Measurements from ENCODE around the gene ART3. TPM values are rescaled to one million over a fixed set of nuclear protein-coding genes. Genes with fewer than 3 reads are reported as not detected.

The ART3 gene
- total RNA-seq, 2 experiments from 2014 or later = not detected

- ATAC-seq (ENCODE audit: poor library complexity) (peak; percentile 80), DNase-seq (peak; percentile 44 to 82 (median 60))
- no peaks in the 10 kb centered on the region for H3K4me1 Mint-ChIP-seq (ENCODE audit: low read depth)
- CTCF ChIA-PET = no interaction called here
- no peaks in the 10 kb centered on the region for H3K36me3 ChIP-seq (ENCODE audit: insufficient read depth, low read length)
- H3K27me3 Mint-ChIP-seq = no peaks in the 10 kb centered on the region
- H3K9me3 Mint-ChIP-seq = no peaks in the 10 kb centered on the region
- H3K4me1 ChIP-seq (ENCODE audit: insufficient read depth, low read length) = no peaks in the 10 kb centered on the region
- no peak overlapping the region for H3K27ac Mint-ChIP-seq
- intact Hi-C loops (cut with DNase I, micrococcal nuclease) = loop anchor here (1.0 to 5.0 kb wide), 5 partner anchors 72 to 171 kb away; no protein-coding TSS in a partner anchor
- H3K36me3 Mint-ChIP-seq (ENCODE audit: low read depth) = no peaks in the 10 kb centered on the region
- no peaks in the 10 kb centered on the region for H3K9me3 ChIP-seq (ENCODE audit: control insufficient read depth in 1 of 2, insufficient read depth in 1 of 2, low read length in 2 of 2)
- TF ChIP-seq, protein P1, sequence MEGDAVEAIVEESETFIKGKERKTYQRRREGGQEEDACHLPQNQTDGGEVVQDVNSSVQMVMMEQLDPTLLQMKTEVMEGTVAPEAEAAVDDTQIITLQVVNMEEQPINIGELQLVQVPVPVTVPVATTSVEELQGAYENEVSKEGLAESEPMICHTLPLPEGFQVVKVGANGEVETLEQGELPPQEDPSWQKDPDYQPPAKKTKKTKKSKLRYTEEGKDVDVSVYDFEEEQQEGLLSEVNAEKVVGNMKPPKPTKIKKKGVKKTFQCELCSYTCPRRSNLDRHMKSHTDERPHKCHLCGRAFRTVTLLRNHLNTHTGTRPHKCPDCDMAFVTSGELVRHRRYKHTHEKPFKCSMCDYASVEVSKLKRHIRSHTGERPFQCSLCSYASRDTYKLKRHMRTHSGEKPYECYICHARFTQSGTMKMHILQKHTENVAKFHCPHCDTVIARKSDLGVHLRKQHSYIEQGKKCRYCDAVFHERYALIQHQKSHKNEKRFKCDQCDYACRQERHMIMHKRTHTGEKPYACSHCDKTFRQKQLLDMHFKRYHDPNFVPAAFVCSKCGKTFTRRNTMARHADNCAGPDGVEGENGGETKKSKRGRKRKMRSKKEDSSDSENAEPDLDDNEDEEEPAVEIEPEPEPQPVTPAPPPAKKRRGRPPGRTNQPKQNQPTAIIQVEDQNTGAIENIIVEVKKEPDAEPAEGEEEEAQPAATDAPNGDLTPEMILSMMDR (IDR thresholded peaks at IDR 0.05) = peak; percentile 90
- H3K4me3 Mint-ChIP-seq = no peak overlapping the region
- H3K4me3 ChIP-seq (ENCODE audit: low read length) = no peak overlapping the region
- no peak overlapping the region for H3K27ac ChIP-seq (ENCODE audit: low read depth in 1 of 2, low read length in 2 of 2)
- no peaks in the 10 kb centered on the region for H3K27me3 ChIP-seq (ENCODE audit: control insufficient read depth in 1 of 2, insufficient read depth in 2 of 2, low read length in 2 of 2)
- POLR2A ChIA-PET = no interaction called here
Observed at GRCh38 chr4:76067652-76068286, 6.7 kb upstream of the ART3 start.

- Histone ChIP-seq H3K27me3 (ENCODE audit: control insufficient read depth in 1 of 2, insufficient read depth in 2 of 2, low read length in 2 of 2) (no peaks in the 10 kb centered on the region), H3K9me3 (ENCODE audit: control insufficient read depth in 1 of 2, insufficient read depth in 1 of 2, low read length in 2 of 2) (no peaks in the 10 kb centered on the region), H3K4me1 (ENCODE audit: insufficient read depth, low read length) (no peaks in the 10 kb centered on the region), H3K4me3 (ENCODE audit: low read length) (no peak overlapping the region), H3K27ac (ENCODE audit: low read depth in 1 of 2, low read length in 2 of 2) (no peak overlapping the region), H3K36me3 (ENCODE audit: insufficient read depth, low read length) (no peaks in the 10 kb centered on the region)
- Mint-ChIP-seq H3K36me3 (ENCODE audit: low read depth) (no peaks in the 10 kb centered on the region), H3K4me1 (ENCODE audit: low read depth) (no peaks in the 10 kb centered on the region), H3K4me3 (no peak overlapping the region), H3K9me3 (no peaks in the 10 kb centered on the region), H3K27me3 (no peaks in the 10 kb centered on the region), H3K27ac (no peak overlapping the region)
- ATAC-seq (ENCODE audit: poor library complexity) = no peak
- CTCF ChIA-PET = no interaction called here
- POLR2A ChIA-PET = no interaction called here
- TF ChIP-seq, protein P1 (IDR thresholded peaks at IDR 0.05) = no peak
- intact Hi-C loops (cut with DNase I, micrococcal nuclease) = no loop called here
- no peak for DNase-seq
Observed at GRCh38 chr4:76072760-76073159, 1.7 kb upstream of the ART3 start.

GRCh38 chr4:76074993-76075600 lies 588 bp downstream of the ART3 start:
- intact Hi-C loops (cut with DNase I, micrococcal nuclease) = no loop called here
- TF ChIP-seq, protein P1 (IDR thresholded peaks at IDR 0.05) = no peak
- POLR2A ChIA-PET = no interaction called here

More at GRCh38 chr4:76074993-76075600, 588 bp downstream of the ART3 start:
- Histone ChIP-seq H3K36me3 (ENCODE audit: insufficient read depth, low read length) (no peaks in the 10 kb centered on the region), H3K27me3 (ENCODE audit: control insufficient read depth in 1 of 2, insufficient read depth in 2 of 2, low read length in 2 of 2) (no peaks in the 10 kb centered on the region), H3K4me3 (ENCODE audit: low read length) (no peak overlapping the region), H3K27ac (ENCODE audit: low read depth in 1 of 2, low read length in 2 of 2) (no peak overlapping the region), H3K9me3 (ENCODE audit: control insufficient read depth in 1 of 2, insufficient read depth in 1 of 2, low read length in 2 of 2) (no peaks in the 10 kb centered on the region), H3K4me1 (ENCODE audit: insufficient read depth, low read length) (no peaks in the 10 kb centered on the region)
- DNase-seq = no peak
- H3K4me3 Mint-ChIP-seq = no peak overlapping the region
- H3K36me3 Mint-ChIP-seq (ENCODE audit: low read depth) = no peaks in the 10 kb centered on the region
- H3K27me3 Mint-ChIP-seq = no peaks in the 10 kb centered on the region
- ATAC-seq (ENCODE audit: poor library complexity) = no peak
- H3K9me3 Mint-ChIP-seq = no peaks in the 10 kb centered on the region
- CTCF ChIA-PET = no interaction called here
- H3K4me1 Mint-ChIP-seq (ENCODE audit: low read depth) = no peaks in the 10 kb centered on the region
- H3K27ac Mint-ChIP-seq = no peak overlapping the region

Measured in CD4-positive, alpha-beta T cell (primary cell).